Panc1 (cell line): ENCODE measurements around the gene ECI1.

Experiments used
- CTCF ChIP-seq: fragments of 450-650 bp; IDR thresholded peaks from 2 replicates; pipeline ENCODE4 v1.5.1; 2017; ENCODE audit warnings: mild to moderate bottlenecking
- POLR2AphosphoS5 ChIP-seq: IDR thresholded peaks from 2 replicates; pipeline ENCODE4 v1.6.1; 2012; ENCODE audit warnings: mild to moderate bottlenecking, low read depth, low read length, moderate library complexity
- REST ChIP-seq, 2 experiments: IDR thresholded peaks; 2 replicates each; pipeline ENCODE4 v1.6.1; 2011 to 2012; ENCODE audit warnings: low read depth in 2 of 2, control low read depth in 1 of 2, low read length in 1 of 2, mild to moderate bottlenecking in 1 of 2, moderate library complexity in 1 of 2; ENCODE audit not compliant: insufficient read depth in 1 of 2

- TF ChIP-seq POLR2AphosphoS5: no peak
- TF ChIP-seq CTCF: no peak
- TF ChIP-seq REST (IDR thresholded peaks at IDR 0.05; ENCODE audit: insufficient read depth in 1 of 2, low read depth in 2 of 2, low read length in 1 of 2): no peak
These were observed 43.1 kb downstream of the ECI1 start for GRCh38 chr16:2208308-2208707.
